GM18505 (cell line): ENCODE results near the gene CDNF.
"Not testable (repeated sequence)": the region's sequence is repeated elsewhere in the genome, so short reads cannot be mapped to it uniquely, and the experiment has no call there.

Source experiments
- ATAC-seq: cut with Tn5 transposase; IDR thresholded peaks from one replicate; pipeline ENCODE4 v1.9.1; 2021; ENCODE audit not compliant: unreplicated experiment
- POLR2A ChIP-seq: IDR thresholded peaks from 4 replicates; pipeline ENCODE4 v1.6.1; 2011; ENCODE audit warnings: borderline replicate concordance; ENCODE audit not compliant: insufficient read depth, insufficient read length; ENCODE audit errors: extremely low read depth

CDNF gene

DNA sequence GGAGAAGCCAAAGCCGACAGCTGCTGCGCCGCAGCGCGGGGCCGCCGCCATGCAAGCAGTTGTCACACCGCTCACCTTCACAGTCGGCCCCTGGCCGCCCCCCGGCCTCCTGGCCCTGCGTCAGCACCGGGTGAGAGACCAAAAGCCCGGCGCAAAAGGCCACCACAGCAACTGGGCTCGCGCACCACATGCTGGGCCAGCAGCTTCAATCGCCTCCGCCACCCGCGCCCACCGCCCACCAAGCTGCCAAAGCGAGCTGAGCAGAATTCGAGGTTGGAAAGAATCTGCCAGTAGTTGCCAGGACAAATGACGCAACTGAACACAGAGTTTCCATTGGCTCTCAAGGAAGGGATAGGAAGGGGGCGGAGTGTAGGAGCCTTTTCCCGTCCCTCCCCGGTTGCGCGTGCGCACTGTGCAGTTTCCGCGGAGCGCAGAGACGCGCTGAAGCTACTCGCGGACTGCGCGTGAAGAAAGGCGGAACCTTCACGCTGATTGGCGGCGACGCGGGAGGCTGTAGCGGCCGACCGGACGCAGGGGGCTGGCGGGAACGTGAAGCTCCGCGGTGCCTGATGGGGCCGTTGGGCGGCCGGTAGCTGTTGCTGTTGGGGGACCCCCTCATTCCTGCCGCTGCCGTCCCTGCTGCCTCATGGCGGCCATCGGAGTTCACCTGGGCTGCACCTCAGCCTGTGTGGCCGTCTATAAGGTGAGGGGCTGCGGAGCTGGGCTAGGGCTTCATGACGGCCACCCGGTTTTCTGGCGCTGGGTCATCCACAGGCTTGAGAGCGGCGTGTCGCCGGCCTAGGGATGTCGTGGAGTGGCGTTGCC lies at the start of gene CDNF, which contains the start of the genes HSPA14 and MSANTD7:
Gene CDNF (minus strand): TSS at position 281 of the 825 bp plus-strand sequence. CDS start 91 bp downstream, at position 190.
Gene HSPA14 (plus strand): TSS at position 550 of the 825 bp plus-strand sequence. CDS start 97 bp downstream, at position 647.
Gene MSANTD7 (plus strand): TSS at position 550 of the 825 bp plus-strand sequence. CDS start 3,979 bp downstream, outside the sequence.
- TF ChIP-seq POLR2A, result peak; percentile 91
- ATAC-seq, result peak; percentile 93

DNA sequence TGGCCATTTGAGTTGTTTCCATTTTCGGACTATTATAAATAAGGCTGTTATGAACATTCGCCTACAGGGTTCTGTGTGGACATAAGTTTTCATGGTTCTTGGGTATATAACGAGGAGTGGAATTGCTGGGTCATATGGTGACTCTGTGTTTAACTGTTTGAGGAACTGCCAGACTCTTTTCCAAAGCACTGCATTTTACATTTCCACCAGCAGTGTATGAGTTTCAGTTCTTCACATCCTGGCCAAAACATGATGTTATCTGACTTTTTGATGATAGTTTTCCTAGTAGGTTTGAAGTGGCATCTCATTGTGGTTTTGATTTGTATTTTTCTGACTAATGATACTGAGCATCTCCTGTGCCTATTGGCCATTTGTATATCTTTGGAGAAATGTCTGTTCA lies 46.2 kb upstream of the CDNF start:
- TF ChIP-seq POLR2A, result no peak
- ATAC-seq, result no peak

DNA sequence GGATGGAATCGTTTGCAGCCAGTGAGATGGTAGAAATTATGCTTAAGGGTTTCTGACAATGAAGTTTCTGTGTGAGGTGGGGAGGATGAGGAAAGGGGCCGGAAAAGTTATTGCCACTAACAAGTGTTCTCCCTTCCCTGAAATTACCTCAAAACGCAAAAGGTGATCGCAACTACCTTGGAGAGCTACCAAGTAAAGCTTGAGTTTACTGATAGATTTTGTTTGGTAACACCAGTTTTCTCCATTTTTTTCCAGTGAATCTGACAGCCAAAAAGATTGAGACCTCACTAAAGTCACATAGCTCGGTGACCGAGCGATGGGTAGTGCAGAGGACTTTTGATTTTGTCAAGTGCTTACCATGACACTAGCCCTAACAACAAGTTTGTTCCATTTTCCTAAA lies 42.4 kb upstream of the CDNF start:
- no peak for TF ChIP-seq POLR2A
- ATAC-seq, result no peak

DNA sequence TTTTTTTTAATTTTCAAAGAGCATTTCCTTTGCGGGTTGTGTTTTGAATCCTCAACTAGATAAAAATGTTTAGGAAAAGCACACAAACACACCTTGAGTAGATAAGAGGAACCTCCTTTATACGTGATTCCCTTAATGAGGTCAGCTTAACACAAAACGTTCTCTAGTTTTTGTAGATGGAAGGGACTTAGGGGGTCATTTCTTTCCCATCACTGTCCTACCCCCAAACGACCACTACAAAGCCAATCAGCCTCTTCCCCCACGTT lies 42.0 kb upstream of the CDNF start:
- ATAC-seq, result no peak
- TF ChIP-seq POLR2A, result no peak

DNA sequence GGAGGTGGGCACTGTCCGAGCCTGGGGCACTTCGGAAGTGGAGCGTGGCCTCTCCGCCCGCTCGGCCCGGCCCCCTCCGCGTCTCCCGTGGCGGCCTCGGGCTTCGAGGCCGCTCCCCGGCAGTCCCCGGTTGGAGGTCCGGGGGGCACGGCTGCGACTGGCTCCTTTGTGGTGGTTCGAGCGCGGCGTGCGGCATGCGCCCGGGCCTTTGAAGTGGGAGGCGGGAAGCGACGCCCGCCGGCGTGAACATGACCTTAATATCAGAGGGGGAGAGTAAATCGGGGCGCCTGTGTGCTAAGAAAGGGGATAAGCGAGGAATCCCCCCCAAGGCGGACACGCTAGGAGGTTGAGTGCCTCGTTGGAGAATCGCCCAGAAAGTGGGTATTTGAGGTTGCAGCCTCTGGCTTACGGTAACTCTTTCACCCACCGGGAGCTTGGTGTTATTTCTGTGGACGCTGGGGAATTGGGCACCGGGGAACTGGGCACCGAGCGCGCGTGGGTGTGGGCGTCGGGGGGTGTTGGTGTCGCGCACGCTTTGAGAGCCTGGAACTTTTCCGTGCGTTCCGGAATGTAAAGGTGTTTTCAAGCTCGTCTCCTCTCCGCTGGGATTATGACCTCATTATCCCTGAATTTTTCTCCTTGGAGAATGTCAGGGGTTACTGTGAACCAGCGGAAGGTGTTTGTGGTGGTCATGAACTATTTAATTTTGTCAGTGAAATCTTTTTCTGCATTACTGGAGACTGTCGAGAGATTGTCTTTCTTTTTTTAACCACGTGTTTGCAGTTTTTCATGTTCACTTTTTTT lies 41.5 kb upstream of the CDNF start:
- peak; percentile 27 for ATAC-seq
- no peak for TF ChIP-seq POLR2A

DNA sequence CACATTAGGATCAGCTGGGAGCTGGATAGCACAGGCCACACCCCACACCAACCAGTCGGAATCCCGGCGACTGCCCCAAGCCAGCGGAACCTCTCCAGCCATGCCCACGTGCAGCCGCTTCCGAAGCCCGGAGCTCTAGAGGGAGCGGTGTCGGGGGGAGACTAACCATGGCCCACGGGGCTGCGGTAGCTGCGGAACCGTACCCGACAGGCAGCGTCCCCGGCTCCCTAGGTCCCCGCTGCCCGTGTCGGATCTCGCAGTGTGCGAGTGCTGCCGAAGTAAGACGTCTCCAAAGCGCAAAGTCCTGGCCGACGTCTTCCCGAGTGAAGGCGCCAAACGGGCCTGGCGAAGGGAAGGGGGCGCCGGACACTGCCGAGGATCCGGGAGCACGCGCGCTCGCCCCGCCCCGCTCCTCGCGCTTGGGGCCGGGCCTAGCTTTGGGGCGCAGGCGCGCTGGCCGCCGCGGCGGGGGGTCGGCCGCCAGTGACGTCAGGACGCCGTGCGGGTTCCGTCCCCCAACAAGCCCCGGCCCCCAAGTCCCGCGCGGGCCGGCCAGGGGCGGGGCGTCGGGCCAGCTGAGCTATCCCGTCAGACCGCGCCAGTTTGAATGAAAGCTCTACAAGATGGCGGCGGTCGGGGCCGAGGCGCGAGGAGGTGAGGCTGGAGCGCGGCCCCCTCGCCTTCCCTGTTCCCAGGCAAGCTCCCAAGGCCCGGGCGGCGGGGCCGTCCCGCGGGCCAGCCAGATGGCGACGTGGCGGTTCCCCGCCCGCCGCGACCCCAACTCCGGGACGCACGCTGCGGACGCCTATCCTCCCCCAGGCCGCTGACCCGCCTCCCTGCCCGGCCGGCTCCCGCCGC lies 40.7 kb upstream of the CDNF start, which contains the start of gene SUV39H2:
Gene SUV39H2 (plus strand): TSS at position 601 of the 858 bp plus-strand sequence. CDS start 23 bp downstream, at position 624.
- TF ChIP-seq POLR2A, result peak; percentile 73
- ATAC-seq, result peak; percentile 86

DNA sequence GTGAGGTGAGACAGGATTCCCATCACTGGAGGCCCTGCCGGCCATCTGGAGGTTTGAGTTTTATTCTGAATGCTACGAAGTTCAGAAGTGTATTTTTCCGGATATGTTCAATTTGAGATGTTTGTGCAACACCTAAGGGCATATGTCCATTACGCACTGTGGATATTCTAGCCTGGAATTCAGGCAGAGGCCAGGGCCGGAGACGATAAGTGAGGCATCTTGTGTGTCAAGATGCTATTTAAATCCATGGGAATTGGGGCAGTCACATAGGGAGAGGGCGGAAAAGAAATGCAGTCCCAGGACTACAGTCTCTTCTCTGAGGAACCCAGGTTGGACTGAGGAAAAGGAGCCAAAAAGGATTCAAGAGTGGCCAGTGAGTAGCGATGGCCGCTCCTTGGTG lies 38.9 kb upstream of the CDNF start:
- no peak for ATAC-seq
- no peak for TF ChIP-seq POLR2A

DNA sequence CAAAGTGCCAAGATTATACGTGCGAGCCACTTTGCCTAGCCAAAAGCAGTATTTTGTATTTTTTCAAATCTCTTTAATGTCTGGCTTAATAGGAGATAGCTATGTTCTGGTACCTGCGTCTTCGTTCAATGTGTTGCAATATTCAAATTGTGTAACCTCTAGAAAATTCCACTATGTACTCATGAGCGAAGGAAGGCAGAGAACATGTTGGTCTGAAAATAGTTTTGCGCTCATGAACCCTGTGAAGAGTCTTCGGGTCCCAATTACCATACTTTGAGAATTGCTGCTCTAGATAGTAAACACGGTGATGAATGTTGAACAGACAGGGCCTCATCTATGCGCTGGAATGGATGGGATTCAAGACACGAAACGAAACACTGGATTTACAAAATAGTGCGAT lies 38.1 kb upstream of the CDNF start:
- no peak for TF ChIP-seq POLR2A
- no peak for ATAC-seq

DNA sequence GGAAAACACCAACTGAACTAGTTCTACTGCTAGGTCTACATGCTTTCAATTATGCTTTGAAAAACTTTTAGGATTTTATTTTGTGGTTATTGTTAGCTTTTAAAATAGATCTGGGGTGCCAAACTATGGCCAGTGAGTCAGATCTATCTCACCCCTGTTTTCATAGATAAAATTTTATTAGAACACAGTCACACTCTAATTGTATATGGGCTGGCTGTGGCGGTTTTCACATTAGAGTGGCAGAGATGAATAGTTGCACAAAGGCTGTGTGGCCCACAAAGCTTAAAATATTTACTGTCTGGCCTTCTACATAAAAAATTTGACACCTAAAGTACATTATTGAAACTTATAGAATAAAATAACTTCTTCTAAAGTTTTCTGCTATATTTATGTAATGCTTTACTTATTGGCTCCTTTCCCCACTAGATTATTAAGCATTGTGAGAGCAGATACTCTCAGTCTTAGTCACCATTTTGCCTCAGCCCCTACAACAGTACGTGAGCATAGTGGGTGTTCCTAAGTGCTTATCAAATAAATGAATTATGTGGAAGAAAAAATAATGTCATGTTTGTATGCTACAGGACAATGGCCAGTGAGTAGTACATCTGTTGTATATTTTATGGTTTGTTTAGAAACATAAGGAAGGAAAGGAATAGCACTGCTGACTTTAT lies 35.4 kb upstream of the CDNF start:
- TF ChIP-seq POLR2A, result no peak
- ATAC-seq, result peak; percentile 41

DNA sequence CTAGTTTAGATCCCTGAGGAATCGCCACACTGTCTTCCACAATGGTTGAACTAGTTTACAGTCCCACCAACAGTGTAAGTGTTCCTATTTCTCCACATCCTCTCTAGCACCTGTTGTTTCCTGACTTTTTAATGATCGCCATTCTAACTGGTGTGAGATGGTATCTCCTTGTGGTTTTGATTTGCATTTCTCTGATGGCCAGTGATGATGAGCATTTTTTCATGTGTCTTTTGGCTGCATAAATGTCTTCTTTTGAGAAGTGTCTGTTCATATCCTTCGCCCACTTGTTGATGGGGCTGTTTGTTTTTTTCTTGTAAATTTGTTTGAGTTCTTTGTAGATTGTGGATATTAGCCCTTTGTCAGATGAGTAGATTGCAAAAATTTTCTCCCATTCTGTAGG lies 27.0 kb upstream of the CDNF start:
- not testable (repeated sequence) for ATAC-seq

DNA sequence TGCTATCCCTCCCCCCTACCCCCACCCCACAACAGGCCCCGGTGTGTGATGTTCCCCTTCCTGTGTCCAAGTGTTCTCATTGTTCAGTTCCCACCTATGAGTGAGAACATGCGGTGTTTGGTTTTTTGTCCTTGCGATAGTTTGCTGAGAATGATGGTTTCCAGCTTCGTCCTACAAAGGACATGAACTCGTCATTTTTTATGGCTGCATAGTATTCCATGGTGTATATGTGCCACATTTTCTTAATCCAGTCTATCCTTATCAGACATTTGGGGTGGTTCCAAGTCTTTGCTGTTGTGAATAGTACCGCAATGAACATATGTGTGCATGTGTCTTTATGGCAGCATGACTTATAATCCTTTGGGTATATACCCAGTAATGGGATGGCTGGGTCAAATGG lies 26.6 kb upstream of the CDNF start:
- ATAC-seq, result not testable (repeated sequence)

DNA sequence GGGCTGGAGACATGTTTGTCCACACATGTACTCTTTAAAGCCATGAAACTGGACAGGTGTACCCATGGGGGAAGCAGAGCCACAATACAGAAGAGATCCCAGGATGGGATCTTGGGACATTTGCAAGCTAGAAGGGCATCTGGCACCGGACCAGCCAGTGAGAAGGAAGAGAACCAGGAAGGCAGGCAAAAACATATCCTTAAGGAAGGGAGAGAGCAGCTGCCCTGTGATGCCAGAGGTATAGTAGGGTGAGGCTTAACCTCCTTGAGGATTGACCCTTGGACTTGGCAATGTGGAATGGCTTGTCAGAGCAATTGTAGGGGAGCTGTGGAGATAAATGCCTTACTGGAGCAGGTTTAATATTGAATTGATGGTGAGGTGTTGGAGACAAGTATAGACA lies 23.0 kb upstream of the CDNF start:
- ATAC-seq, result no peak
- no peak for TF ChIP-seq POLR2A

DNA sequence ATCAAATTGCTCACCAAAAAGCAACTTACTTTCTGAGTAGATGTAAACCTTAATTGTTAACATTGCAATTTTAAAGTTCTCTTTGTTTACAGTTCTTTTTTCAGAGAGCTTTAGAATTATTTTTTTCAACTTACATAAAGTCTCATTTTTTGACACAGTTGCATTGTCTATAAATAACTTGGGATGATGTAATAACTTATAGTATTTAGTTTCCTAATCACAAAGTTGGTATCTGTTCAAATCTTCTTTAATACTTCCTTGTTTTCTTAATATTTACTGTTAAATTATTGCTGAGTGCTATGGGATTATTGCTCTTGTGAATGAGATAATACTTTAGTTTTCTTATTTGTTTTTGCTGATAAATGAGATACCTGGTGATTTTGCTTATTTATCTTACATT lies 21.9 kb upstream of the CDNF start:
- no peak for ATAC-seq
- TF ChIP-seq POLR2A, result no peak
